Parathyroid adenoma (tissue), 2 donors: ENCODE data around the gene CDON.

ENCODE experiments used
- H2AFZ ChIP-seq: fragments of 300-600 bp; sonication (generic); one replicate; pipeline ENCODE4 v1.7.0; 2017; ENCODE audit warnings: antibody characterized with exemption, mild to moderate bottlenecking
- H3K27ac ChIP-seq: fragments of 300-600 bp; sonication (generic); one replicate; pipeline ENCODE4 v1.7.0; 2017
- H3K27me3 ChIP-seq: fragments of 300-600 bp; sonication (generic); one replicate; pipeline ENCODE4 v1.7.0; 2017; ENCODE audit warnings: low read length; ENCODE audit not compliant: control insufficient read depth, insufficient read depth
- H3K36me3 ChIP-seq: fragments of 300-600 bp; sonication (generic); one replicate; pipeline ENCODE4 v1.7.0; 2017; ENCODE audit warnings: low read length; ENCODE audit not compliant: control insufficient read depth, insufficient read depth
- H3K4me1 ChIP-seq: fragments of 300-600 bp; sonication (generic); one replicate; pipeline ENCODE4 v1.7.0; 2017; ENCODE audit warnings: control low read depth
- H3K4me2 ChIP-seq: fragments of 300-600 bp; sonication (generic); one replicate; pipeline ENCODE4 v1.7.0; 2017; ENCODE audit warnings: low read length
- H3K4me3 ChIP-seq: fragments of 300-600 bp; sonication (generic); one replicate; pipeline ENCODE4 v1.7.0; 2017; ENCODE audit warnings: low read depth, low read length
- H3K79me2 ChIP-seq: fragments of 300-600 bp; sonication (generic); one replicate; pipeline ENCODE4 v1.7.0; 2017; ENCODE audit warnings: control low read depth
- H3K9ac ChIP-seq: fragments of 300-600 bp; sonication (generic); one replicate; pipeline ENCODE4 v1.7.0; 2017; ENCODE audit warnings: mild to moderate bottlenecking
- H3K9me3 ChIP-seq: fragments of 300-600 bp; sonication (generic); one replicate; pipeline ENCODE4 v1.7.0; 2017; ENCODE audit warnings: low read length; ENCODE audit not compliant: control insufficient read depth
- TF ChIP-seq, protein P1 (sequence below): fragments of 300-600 bp; sonication (generic); IDR thresholded peaks from one replicate; pipeline ENCODE4 v1.7.0; 2017; ENCODE audit warnings: antibody characterized with exemption, mild to moderate bottlenecking
- donor health status: primary hyperparathyroidism.

CDON gene

DNA sequence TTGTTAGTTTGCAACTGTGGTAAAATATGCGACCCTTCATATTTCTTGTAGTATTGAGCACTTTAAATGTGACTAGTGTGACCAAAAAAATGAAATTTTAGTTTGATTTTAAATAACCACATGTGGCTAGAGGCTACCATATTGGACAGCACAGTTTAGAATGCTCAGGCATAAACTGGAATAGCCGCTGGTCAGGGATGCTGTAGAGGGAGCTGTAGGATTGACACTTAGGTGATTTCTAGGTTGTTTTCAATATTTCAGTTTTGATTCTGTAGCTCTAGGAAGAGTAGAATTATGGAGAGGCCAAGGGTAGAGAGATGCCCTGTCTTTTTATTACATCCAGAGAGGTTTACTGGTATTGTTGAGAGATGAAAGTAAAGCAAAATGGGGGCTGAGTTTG is 127.6 kb downstream of the CDON start:
- Histone ChIP-seq H3K9ac (no peak overlapping the region), H3K27me3 (no peaks in the 10 kb centered on the region), H3K36me3 (no peaks in the 10 kb centered on the region), H3K4me1 (no peaks in the 10 kb centered on the region), H3K79me2 (no peaks in the 10 kb centered on the region), H3K27ac (no peak overlapping the region), H3K9me3 (no peaks in the 10 kb centered on the region), H2AFZ (no peak overlapping the region), H3K4me2 (no peak overlapping the region), H3K4me3 (no peak overlapping the region)
- TF ChIP-seq, protein P1, sequence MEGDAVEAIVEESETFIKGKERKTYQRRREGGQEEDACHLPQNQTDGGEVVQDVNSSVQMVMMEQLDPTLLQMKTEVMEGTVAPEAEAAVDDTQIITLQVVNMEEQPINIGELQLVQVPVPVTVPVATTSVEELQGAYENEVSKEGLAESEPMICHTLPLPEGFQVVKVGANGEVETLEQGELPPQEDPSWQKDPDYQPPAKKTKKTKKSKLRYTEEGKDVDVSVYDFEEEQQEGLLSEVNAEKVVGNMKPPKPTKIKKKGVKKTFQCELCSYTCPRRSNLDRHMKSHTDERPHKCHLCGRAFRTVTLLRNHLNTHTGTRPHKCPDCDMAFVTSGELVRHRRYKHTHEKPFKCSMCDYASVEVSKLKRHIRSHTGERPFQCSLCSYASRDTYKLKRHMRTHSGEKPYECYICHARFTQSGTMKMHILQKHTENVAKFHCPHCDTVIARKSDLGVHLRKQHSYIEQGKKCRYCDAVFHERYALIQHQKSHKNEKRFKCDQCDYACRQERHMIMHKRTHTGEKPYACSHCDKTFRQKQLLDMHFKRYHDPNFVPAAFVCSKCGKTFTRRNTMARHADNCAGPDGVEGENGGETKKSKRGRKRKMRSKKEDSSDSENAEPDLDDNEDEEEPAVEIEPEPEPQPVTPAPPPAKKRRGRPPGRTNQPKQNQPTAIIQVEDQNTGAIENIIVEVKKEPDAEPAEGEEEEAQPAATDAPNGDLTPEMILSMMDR, result no peak

DNA sequence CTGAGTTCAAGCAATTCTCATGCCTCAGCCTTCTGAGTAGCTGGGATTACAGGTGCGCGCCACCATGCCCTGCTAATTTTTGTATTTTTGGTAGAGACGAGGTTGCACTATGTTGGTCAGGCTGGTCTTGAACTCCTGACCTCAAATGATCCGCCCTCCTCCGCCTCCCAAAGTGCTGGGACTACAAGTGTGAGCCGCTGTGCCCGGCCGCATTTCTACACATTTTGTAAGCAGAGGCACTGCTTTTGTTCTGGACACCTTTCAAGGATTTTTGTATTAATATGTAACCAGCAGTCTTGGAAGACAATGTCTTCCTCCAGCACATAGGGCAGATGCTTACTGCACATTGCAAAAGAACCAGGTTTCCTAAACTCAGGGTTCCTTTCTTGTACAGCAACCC is 128.2 kb downstream of the CDON start:
- Histone ChIP-seq H3K27me3 (no peaks in the 10 kb centered on the region), H3K9ac (no peak overlapping the region), H3K4me1 (no peaks in the 10 kb centered on the region), H3K4me3 (no peak overlapping the region), H3K27ac (no peak overlapping the region), H3K9me3 (no peaks in the 10 kb centered on the region), H3K4me2 (no peak overlapping the region), H3K79me2 (no peaks in the 10 kb centered on the region), H2AFZ (no peak overlapping the region), H3K36me3 (no peaks in the 10 kb centered on the region)
- TF ChIP-seq, protein P1, result no peak

DNA sequence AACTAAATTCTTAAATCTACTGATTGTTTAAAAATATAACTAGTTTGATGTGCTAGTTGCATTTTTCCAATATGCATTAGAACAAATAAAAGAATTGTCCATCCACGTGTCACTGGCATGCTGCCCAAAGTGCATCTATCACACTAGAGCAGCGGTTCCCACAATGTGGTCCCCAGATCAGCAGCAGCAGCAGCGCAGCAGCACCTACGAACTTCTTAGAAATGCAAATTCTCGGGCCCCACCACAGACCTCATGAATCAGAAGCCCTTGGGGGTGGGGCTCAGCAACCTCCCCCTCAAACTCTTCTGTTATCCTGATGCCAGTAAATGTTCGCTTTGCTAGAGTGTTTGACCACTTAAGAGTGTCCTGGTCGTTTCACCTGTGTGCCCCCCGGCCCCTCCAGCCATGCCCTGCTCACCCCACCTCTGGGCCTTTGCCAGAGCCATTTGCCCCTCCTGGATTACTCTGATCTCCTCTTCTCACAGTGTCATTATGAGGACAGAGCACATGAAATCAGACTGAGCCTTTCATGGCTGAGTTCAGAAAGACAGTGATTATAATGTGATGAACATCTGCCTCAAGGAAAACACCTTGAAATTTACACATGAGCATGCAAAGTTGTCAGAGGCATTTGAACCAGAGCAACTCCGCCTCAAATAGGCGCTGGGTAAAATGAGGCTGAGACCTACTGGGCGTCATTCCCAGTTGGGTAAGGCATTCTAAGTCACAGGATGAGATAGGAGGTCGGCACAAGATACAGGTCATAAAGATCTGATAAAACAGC is 129.4 kb downstream of the CDON start:
- H3K27me3 ChIP-seq, result no peaks in the 10 kb centered on the region
- TF ChIP-seq, protein P1, result no peak
- H3K4me3 ChIP-seq, result no peak overlapping the region
- H3K36me3 ChIP-seq, result no peaks in the 10 kb centered on the region
- H3K4me2 ChIP-seq, result no peak overlapping the region
- H3K9ac ChIP-seq, result no peak overlapping the region
- H3K4me1 ChIP-seq, result no peaks in the 10 kb centered on the region
- no peak overlapping the region for H2AFZ ChIP-seq
- H3K79me2 ChIP-seq, result no peaks in the 10 kb centered on the region
- no peaks in the 10 kb centered on the region for H3K9me3 ChIP-seq
- no peak overlapping the region for H3K27ac ChIP-seq

DNA sequence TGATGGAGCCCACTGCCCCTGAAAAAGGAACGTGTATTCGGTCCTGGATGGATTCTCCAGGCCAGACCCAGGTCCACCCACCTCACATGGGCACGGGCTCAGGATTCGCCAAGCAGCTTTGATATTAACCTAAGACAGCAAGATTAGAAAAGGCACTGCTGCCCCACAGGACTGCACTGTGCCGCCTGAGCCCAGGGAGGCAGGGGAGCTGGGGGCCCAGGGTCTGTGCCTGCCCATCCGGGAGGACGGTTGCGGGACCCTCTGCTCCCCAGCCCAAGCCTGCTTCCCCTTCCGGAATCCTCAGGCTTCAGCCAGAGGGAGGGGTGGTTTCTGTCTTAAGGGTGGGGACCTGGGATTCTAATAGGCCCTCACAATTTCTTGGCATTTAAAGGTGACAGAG is 130.4 kb downstream of the CDON start:
- H3K9ac ChIP-seq, result no peak overlapping the region
- no peaks in the 10 kb centered on the region for H3K36me3 ChIP-seq
- H3K4me1 ChIP-seq, result no peaks in the 10 kb centered on the region
- H3K79me2 ChIP-seq, result no peaks in the 10 kb centered on the region
- TF ChIP-seq, protein P1, result no peak
- H3K27me3 ChIP-seq, result no peaks in the 10 kb centered on the region
- H3K4me3 ChIP-seq, result no peak overlapping the region
- H3K27ac ChIP-seq, result no peak overlapping the region
- no peak overlapping the region for H3K4me2 ChIP-seq
- H2AFZ ChIP-seq, result no peak overlapping the region
- H3K9me3 ChIP-seq, result no peaks in the 10 kb centered on the region

DNA sequence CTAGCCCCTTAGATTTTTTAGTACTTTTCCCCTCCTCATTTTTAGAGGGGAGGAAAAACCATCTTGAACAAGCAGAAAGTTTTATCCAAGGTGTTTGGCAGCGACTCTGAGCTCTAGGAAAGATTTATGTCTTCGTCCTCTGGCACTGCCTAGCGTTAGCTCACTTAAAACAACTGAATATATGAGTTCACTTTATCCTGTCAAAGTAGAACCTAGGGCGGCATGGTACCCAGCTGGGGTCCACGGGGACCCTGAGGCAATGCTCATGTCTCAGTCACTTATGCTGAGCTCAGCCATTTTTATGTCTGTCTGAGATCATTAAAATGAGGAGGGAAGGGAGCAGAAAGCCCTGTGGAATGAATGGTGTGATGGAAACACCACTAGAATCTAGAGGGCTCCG is 131.0 kb downstream of the CDON start:
- Histone ChIP-seq H3K9ac (no peak overlapping the region), H3K79me2 (no peaks in the 10 kb centered on the region), H3K4me2 (no peak overlapping the region), H2AFZ (no peak overlapping the region), H3K36me3 (no peaks in the 10 kb centered on the region), H3K4me1 (no peaks in the 10 kb centered on the region), H3K27me3 (no peaks in the 10 kb centered on the region), H3K27ac (no peak overlapping the region), H3K4me3 (no peak overlapping the region), H3K9me3 (no peaks in the 10 kb centered on the region)
- TF ChIP-seq, protein P1, result no peak
